DMS 273 treated with DMSO at 0.1 percent for 48 hours (cell line): ENCODE measurements around the gene SFSWAP.
"Not testable (repeated sequence)": the region's sequence is repeated elsewhere in the genome, so short reads cannot be mapped to it uniquely, and the experiment has no call there.

ENCODE experiments used
- DNase-seq: peaks from one replicate; lab custom pipeline; 2025; lab: John Stamatoyannopoulos, UW

SFSWAP gene

DNA sequence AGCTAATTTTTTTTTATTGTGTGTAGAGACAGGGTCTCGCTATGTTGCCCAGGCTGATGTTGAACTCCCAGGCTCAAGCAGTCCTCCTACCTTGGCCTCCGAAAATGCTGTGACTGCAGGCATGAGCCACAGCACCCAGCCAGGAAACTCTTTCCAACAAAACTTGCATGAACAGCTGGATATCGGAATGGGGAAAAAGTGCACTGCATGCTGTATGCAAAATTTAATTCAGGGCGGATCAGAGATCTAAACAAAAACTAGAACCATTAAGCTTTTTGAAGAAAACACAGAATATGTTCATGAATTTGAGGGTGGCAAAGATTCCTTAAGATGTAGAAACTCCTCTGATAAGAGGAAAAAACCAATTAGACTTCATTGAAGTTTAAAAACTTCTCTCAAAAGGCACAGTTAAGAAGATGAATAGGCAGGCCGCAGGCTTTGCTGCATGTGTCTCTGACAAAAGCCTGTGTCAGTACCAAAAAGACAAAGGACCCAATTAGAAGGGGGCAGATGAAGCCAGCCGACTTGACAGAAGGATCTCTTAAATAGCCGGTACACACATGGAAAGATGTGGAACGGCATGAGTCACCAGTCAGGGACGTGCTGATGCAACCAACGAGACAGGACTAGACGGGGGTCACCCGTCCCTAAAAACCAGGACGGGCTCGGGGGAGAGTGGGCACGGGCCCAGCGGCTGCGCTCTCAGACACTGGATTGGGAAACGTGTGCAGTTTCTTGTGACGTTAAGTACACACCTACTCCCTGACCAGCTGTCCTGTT, 82.5 kb downstream of the SFSWAP start:
- DNase-seq, result no peak

DNA sequence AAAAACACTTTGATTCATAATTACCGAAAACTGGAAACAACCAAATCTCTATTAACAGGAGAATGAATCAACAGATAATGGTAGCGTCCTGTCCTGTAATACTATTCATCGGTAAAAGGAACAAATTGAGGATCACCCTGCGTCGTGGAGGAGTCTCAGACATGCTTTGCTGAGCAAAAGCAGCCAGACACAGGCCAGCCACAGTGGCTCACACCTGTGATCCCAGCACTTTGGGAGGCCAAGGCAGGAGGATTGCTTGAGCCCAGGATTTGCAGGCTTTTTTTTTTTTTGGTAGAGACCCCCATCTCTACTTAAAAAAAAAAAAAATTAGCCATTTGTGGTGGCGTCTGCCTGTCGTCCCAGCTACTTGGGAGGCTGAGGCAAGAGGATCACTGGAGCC, 83.2 kb downstream of the SFSWAP start:
- no peak for DNase-seq

DNA sequence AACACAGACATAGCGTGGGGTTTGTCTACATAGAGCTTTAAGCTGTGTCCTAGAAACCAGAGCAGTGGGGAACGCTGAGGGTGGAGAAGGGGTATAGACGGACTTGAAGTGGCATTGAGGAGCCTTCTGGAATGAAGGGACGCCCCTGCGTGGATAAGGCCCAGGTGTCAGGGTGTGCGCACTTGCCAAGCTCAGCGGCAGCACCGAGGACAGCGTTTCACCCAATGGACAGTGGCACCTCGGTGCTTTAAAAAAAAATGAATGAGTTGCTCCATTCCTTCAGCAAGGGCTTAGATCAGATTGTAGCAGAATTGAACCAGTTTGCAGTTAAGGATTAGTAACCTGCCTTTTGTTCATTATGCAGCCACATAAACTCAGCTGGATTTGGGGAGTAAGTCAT, 83.7 kb downstream of the SFSWAP start:
- no peak for DNase-seq

DNA sequence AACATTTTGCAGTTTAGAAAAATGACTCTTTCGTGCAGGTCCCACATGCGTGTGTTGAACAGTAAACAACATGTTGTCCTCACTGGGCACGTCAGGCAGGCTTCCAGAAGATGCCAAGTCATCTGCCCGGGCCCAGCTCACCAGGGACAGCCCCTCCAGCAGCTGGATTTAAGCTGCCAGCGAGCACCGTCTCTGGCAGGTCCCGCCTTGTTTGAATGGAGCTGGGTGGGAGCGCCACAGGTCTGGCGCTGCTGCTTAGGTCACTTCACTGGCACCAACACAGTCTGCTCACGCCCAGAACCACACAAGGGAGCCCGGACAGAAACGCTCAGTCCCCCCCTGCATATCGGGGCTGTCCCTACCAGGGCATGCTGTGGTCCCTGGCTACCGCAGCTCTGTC, 84.2 kb downstream of the SFSWAP start:
- no peak for DNase-seq

DNA sequence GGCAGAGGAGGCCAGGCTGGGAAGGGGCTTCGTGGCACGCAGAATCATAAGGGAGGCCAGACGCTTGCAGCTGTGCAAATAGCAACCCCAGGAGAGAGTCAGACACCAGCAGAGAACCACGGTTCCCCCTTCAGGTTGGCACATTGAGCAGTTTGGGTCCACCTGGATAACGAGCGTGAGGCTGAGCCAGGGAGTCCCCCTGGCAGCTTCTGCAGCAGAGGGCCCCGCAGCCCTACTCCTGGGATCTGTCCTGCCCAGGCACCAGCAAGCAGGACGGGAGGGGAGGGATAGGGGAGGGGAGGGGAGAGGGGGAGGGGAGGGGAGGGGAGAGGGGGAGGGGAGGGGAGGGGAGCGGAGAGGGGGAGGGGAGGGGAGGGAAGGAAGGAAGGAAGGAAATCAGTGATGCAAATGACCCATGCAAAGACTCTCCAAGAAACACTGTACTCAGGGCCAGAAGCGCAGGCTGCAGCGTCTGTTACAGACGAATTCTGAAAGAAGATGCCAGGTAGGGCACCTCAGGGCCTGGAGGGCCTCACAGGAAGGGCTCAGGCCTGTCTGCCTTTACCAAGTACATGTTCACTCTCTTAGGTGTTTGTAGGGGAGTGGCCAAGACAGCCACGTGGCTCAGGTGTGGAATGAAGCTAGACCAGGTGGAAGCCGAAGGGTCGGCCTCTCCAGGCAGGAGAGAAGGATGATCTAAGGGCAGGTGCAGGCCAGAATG, 85.0 kb downstream of the SFSWAP start:
- no peak for DNase-seq

DNA sequence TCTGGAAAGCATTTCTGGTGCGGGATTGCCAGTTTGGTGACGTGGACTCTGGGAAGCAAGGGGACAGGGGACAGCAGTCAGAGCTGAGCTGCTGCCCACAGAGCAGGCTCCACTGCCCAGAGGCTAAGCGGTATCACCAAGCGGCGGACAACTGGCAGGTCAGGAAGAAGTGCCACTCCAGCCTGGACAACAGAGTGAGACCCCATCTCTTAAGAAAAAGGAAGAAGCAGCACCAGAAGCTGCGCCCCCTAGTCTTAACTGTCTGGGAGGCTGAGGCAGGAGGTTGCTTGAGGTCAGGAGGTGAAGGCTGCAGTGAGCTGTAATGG, 85.5 kb downstream of the SFSWAP start:
- no peak for DNase-seq

DNA sequence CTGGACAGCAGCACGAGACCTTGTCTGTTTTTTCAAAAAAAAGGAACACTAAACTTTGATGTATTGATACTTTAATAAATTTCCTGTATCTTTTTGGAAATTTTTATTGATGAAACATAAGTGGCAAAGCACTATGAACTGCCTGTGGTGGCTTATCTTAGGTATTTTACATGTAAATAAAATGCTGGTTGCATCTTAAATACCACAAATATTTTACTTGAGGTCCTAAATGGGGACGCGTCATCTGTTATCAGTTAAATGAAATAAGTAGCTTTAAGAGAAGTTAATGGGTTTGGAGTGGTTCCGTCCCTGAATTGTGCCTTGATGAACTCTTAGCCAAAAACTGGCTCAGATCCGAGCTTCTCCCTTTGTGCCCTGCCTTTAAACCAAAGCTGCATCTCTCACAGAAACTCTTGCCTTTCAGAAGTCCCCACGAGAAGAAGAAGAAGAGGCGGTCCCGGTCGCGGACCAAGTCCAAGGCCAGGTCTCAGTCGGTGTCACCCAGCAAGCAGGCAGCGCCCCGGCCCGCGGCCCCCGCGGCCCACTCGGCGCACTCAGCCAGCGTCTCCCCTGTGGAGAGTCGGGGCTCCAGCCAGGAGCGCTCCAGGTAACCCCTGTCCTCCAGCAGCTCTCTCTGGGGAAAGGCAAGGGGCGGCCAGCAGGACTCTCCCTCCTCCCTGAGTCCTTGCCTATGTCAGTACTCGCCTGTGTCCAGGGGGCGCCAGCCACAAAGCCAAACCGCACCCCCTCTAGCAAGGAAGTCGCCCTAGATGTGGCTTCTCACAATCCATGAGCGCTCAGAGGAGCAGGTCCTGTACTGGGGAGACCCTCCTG, 86.1 kb downstream of the SFSWAP start:
- no peak for DNase-seq

DNA sequence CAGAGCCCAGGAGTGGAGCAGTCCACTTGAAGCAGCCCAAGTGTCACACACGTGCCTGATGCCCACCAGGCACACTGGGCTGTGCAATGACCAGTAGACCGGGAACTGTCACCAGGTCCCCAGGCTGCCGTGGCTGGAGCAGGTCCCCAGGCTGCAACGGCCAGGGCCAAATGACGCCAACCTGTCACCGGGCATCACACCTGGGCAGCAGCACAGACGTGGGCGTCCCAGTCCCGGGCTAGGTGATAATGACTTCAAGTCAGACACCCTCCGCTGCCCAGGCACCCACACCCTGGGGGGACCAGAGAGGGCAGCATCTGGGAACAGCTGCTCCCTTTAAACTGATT, 86.7 kb downstream of the SFSWAP start:
- no peak for DNase-seq

DNA sequence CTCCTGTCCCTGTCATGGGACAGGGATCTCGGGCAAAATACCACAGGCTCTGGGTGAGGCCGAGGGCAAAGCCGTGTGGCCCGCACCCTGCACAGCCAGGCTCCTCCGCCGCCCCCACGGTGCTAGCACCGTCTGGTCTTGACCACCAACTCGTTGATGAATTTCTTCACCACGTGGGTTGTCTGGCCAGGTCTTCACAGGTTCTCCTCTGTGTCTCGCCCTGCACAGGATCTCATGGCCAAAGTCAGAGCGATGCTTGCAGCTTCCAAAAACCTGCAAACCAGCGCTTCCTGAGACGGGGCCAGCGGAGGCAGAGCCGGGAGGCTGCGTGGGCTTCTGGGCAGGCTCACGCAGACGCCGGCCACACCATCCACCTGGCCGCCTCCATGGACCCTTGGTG, 88.3 kb downstream of the SFSWAP start:
- no peak for DNase-seq

DNA sequence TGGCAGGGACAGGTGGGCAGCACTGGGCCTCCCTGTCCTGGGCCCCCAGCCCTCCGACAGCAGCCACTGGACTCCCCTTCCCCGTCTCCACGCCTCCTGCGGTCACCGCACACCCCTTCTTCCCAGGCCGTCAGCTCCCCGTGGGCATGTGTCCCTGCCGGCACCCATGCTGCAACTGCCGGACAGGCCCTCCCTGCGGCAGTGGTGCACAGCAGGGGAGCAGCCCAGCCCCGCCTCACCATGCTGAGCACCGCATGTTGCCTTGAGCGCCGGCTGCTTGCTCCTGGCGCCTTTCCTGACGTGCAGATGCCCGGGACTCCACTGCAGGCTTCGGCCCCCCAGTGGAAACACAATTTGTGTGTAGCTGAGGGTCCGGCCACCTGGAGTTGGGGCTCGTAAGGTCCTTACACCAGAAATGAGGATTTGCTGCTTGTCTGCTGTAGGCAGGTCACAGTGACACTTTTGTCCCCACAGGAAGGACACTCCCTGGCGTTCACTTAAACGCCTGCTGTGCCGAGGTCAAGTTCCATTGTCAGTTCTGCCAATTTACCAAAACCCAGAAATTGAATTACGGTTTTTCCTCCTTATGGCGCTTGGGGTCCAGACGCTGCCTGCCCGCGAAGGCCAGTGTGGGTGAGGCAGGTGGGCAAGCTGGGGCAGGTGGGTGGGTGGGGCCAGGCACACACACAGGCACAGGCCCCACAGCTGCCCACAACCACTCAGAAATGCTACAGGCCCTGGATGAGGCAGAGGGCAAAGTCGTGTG, 89.1 kb downstream of the SFSWAP start:
- DNase-seq, result no peak

DNA sequence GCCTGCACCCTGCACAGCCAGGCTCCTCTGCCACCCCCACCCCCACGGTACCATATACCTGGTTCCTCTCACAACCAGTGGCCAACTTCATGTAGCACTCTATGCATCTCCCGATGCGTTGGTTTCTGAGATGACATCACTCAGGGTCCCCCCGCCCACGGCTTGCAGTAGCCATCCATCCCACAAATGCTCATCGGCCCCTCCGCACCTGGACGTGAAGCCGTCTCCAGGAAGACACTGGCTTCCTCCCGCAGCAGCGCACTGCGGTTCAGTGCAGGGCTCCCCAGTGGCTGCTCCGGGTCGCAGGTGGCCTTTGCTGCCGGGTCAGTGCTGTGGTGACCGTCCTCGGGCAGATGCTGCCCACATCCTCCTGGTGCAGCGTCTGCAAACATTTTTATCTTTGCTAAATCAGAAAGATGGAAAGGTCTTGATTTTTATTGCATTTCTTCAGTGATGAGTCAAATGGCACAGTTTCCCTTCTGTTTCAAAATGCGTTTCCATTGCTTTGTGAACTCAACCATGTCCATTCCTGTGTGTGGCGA, 89.8 kb downstream of the SFSWAP start:
- DNase-seq, result no peak

DNA sequence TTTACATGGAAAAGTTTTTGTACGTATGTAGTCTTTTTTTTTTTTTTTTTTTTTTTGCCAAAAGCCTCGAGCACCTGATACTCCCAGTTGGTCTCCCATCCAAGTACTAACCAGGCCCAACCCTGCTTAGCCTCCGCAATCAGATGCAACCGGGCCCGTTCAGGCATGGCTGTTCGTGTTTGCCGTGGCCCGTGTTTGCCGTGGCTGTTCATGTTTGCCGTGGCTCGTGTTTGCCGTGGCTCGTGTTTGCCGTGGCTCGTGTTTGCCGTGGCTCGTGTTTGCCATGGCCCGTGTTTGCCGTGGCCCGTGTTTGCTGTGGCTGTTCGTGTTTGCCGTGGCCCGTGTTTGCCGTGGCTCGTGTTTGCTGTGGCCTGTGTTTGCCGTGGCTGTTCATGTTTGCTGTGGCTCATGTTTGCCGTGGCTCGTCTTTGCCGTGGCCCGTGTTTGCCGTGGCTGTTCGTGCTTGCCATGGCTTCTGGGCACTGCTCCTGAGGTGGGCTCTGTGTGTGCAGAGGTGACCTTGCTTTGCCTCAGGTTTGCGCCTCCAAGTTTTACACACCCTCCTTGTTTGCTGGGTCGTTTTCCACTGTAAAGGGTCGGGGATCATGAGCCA, 90.5 kb downstream of the SFSWAP start:
- DNase-seq, result no peak

DNA sequence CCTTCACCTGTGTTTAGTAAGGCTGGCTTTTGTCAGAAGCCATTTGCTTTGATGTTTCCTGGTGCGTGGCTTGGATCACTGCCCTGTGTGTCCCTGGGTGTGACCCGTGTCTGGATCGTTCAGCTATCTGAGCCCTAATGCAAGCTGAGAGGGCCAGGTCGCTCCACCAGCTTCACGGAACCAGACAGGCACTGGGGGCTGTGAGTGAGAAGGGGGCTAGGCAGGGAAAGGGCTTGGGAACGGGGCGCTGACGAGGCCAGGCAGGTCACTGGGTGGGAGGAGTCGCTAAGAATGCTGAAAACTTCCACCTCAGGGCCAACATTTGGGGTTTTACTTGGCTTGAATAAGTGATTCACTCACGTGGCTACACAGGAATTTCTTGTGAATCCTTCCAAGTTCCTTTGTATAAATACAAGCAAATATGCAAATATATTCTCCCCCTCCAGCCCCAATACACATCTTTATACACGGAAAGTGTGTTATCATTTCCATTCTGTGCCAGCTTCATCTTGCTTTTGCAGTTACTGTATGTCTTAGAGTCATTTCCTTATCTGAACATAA, 93.2 kb downstream of the SFSWAP start:
- no peak for DNase-seq

DNA sequence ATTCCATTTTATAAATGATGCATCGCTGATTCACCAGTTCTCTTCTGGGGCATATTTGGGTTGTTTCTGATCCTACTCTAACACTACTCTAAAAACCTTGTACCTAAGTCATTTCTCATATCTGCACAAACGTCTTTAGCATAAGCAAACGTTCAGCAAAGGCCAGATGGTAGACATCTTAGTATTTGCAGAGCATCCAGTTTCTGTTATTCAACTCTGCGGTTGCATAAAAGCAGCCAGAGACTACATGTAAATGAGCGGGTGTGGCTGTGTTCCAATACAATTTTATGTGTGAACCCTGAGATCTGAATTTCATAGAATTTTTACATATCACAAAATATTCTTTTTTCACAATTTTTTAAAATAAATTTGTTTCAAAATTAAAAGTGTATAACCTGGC, 94.5 kb downstream of the SFSWAP start:
- no peak for DNase-seq

DNA sequence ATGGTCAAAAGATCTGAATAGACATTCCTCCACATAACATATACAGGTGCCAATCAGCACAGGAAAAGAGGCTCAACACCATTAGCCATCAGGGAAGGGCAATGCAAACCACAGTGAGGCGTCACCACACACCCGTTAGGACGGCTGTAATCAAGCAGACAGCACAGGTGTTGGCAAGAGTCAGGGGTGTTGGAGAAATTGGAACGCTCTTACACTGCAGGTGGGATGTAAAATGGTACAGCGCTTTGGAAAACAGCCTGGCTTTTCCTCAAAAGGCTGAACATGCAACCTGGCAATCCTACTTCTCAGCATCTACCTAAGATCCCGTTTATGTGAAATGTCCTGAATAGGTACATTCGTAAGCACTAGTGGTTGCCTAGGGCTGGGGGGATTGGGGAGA, 95.8 kb downstream of the SFSWAP start:
- DNase-seq, result no peak

DNA sequence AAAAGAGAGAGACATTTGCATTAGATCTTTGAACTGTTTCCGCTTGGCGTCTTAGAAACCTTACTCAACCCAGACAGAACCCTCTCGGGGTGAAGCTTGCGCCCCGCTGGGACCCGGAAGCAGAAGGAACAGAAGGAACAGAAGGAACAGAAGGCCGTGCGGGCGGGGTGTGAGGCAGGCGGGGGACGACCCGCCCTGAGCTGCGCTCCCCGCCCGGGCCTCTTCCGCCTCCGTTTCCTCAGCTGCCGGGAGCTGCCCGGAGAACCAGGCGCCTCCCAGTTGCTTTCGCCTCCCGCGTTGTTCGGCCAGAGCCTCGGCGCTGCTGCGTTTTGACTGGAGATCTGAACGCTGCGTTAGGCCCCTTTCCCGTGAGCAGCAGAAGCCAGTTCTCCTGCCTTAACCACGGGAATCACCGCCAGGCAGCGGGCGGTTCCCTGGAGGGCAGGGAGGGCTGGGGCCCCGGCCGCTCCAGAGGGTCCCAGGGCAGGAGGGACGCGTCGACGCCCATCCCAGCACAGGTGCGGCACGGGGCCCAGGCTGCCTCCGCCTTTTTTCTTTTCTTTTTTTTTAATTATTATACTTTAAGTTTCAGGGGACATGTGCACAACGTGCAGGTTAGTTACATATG, 98.0 kb downstream of the SFSWAP start:
- DNase-seq, result peak; percentile 27

DNA sequence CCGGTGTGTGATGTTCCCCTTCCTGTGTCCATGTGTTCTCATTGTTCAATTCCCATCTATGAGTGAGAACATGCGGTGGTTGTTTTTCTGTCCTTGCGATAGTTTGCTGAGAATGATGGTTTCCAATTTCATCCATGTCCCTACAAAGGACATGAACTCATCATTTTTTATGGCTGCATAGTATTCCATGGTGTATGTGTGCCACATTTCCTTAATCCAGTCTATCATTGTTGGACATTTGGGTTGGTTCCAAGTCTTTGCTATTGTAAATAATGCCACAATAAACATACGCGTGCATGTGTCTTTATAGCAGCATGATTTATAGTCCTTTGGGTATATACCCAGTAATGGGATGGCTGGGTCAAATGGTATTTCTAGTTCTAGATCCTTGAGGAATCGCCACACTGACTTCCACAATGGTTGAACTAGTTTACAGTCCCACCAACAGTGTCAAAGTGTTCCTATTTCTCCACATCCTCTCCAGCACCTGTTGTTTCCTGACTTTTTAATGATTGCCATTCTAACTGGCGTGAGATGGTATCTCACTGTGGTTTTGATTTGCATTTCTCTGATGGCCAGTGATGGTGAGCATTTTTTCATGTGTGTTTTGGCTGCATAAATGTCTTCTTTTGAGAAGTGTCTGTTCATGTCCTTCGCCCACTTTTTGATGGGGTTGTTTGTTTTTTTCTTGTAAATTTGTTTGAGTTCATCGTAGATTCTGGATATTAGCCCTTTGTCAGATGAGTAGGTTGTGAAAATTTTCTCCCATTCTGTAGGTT, 98.8 kb downstream of the SFSWAP start:
- DNase-seq, result not testable (repeated sequence)

DNA sequence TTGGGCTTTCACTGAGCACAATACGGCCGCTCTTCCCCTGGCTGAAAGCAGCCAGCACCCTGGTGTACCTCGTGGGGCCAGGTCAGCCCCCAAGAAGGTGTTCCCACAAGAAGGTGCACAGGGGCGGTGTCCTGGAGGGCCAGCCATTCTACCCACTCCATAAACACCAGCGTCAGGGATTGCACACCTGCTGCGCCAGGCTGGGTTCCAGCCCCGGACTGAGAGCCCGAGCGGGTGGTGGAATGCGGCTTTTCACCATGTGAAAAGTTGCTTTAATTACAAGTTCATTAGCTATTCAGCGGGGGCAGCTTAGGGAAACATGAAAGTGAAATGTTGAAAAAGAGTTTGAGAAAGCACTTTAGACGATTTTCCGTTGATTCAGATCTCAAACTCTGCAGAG, 99.8 kb downstream of the SFSWAP start:
- no peak for DNase-seq

DNA sequence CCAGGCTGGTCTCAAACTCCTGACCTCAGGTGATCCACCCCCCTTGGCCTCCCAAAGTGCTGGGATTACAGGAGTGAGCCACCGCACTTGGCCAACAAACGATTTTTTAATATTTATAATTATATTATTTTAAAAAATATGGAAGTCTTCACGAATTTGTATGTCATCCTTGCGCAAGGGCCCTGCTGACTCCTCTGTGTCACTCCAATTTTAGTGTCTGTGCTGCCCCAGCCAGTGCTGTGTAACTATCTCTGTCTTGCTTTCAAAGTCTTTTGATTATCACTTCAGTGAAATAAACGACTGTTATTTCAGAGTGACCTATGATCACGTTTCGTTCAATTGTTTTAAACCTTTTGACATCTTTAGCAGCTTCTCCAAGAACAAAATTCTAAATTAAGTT, 104.2 kb downstream of the SFSWAP start:
- DNase-seq, result no peak

DNA sequence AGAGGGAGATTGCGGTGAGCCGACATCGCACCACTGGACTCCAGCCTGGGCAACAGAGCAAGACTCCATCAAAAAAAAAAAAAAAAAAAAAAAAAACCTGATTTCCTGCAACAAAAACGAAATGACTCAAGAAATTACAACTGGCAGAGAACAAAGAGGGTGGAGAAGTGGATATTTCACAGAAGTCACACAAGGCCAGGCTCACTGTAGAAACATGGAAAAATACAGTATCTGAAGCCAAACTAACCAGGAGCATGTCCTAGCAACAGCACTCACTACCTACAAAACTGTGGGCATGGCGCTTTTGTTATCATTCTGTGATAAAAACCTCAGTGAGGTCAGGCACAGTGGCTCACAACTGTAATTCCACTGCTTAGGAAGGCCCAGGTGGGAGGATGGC, 105.6 kb downstream of the SFSWAP start:
- DNase-seq, result no peak
